ACC112 (cell line): ENCODE data around the gene APAF1.
"Not testable (repeated sequence)": the region's sequence is repeated elsewhere in the genome, so short reads cannot be mapped to it uniquely, and the experiment has no call there.

ENCODE experiments used
- H2AFZ ChIP-seq: fragments of 200-600 bp; sonication (generic); one replicate; pipeline ENCODE4 v1.6.0; 2017; ENCODE audit warnings: antibody characterized with exemption, low read length; ENCODE audit not compliant: unreplicated experiment
- H3K27ac ChIP-seq: fragments of 200-600 bp; sonication (generic); 2 replicates; pipeline ENCODE4 v1.5.1; 2014; ENCODE audit warnings: low read depth, mild to moderate bottlenecking, antibody characterized with exemption, low read length, moderate library complexity
- H3K27me3 ChIP-seq: fragments of 200-600 bp; sonication (generic); 2 replicates; pipeline ENCODE4 v1.6.1; 2014; ENCODE audit warnings: mild to moderate bottlenecking, antibody characterized with exemption, low read length, moderate library complexity, mixed read lengths; ENCODE audit not compliant: insufficient read depth
- H3K36me3 ChIP-seq: fragments of 200-600 bp; sonication (generic); 2 replicates; pipeline ENCODE4 v1.6.1; 2016; ENCODE audit warnings: mild to moderate bottlenecking, antibody characterized with exemption, low read length, moderate library complexity, mixed read lengths; ENCODE audit not compliant: insufficient read depth
- H3K4me1 ChIP-seq: fragments of 200-600 bp; sonication (generic); one replicate; pipeline ENCODE4 v1.6.1; 2016; ENCODE audit warnings: low read length, mixed read lengths; ENCODE audit not compliant: insufficient read depth, unreplicated experiment, control insufficient read depth
- H3K4me3 ChIP-seq: fragments of 200-600 bp; sonication (generic); 2 replicates; pipeline ENCODE4 v1.5.1; 2014; ENCODE audit warnings: mild to moderate bottlenecking, low read depth, low read length
- H3K79me2 ChIP-seq: fragments of 200-600 bp; sonication (generic); one replicate; pipeline ENCODE4 v1.6.0; 2016; ENCODE audit warnings: low read length; ENCODE audit not compliant: control insufficient read depth, unreplicated experiment, insufficient read depth

Gene APAF1, protein sequence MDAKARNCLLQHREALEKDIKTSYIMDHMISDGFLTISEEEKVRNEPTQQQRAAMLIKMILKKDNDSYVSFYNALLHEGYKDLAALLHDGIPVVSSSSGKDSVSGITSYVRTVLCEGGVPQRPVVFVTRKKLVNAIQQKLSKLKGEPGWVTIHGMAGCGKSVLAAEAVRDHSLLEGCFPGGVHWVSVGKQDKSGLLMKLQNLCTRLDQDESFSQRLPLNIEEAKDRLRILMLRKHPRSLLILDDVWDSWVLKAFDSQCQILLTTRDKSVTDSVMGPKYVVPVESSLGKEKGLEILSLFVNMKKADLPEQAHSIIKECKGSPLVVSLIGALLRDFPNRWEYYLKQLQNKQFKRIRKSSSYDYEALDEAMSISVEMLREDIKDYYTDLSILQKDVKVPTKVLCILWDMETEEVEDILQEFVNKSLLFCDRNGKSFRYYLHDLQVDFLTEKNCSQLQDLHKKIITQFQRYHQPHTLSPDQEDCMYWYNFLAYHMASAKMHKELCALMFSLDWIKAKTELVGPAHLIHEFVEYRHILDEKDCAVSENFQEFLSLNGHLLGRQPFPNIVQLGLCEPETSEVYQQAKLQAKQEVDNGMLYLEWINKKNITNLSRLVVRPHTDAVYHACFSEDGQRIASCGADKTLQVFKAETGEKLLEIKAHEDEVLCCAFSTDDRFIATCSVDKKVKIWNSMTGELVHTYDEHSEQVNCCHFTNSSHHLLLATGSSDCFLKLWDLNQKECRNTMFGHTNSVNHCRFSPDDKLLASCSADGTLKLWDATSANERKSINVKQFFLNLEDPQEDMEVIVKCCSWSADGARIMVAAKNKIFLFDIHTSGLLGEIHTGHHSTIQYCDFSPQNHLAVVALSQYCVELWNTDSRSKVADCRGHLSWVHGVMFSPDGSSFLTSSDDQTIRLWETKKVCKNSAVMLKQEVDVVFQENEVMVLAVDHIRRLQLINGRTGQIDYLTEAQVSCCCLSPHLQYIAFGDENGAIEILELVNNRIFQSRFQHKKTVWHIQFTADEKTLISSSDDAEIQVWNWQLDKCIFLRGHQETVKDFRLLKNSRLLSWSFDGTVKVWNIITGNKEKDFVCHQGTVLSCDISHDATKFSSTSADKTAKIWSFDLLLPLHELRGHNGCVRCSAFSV (N-terminal part only)

DNA sequence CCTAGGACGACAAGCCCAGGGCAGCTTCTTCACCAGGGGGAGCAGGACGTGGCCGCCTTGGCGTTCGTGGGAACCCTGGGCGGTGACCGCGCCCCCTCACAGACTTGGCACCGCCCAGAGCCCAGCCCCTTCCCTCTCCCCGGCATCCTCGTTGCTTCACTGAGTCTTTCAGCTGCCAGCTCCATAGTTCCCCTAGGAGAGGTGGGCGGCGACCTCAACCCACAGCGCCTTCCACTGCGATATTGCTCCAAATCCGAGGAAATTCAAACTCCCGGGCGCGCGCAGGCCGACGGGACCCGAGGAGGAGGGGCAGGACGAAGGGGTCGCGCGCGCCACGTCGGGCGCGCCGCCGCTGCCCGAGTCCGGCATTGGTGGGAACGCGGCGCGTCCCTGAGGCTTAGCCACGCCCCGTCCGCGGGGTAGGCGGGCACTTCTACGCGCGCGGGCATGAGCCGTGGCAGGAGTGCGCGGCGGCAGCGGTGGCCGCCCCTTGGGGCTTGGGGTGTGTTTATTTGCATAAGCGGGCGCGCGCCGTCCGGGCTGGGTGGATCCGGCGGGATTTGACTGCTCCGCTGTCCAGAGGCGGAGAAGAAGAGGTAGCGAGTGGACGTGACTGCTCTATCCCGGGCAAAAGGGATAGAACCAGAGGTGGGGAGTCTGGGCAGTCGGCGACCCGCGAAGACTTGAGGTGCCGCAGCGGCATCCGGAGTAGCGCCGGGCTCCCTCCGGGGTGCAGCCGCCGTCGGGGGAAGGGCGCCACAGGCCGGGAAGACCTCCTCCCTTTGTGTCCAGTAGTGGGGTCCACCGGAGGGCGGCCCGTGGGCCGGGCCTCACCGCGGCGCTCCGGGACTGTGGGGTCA is at the start of gene APAF1, which contains the start of gene IKBIP:
TSS of gene APAF1 (plus strand) at position 579 of the 860 bp plus-strand sequence. CDS start 3,070 bp downstream, outside the sequence.
TSS of gene IKBIP (minus strand) at position 77 of the 860 bp plus-strand sequence. CDS start 87 bp downstream, outside the sequence.
- H3K27me3 ChIP-seq = no peaks in the 10 kb centered on the region
- H3K79me2 ChIP-seq = peaks cover 79% of the 10 kb centered on the region
- peak within 1 kb of the TSS; percentile 92 for H3K27ac ChIP-seq
- peaks cover 9% of the 10 kb centered on the region for H3K4me1 ChIP-seq
- peak within 1 kb of the TSS; percentile 95 for H2AFZ ChIP-seq
- H3K4me3 ChIP-seq = peak within 1 kb of the TSS; percentile 100
- peaks cover 13% of the 10 kb centered on the region; the same call in 1 of the 2 replicates for H3K36me3 ChIP-seq

DNA sequence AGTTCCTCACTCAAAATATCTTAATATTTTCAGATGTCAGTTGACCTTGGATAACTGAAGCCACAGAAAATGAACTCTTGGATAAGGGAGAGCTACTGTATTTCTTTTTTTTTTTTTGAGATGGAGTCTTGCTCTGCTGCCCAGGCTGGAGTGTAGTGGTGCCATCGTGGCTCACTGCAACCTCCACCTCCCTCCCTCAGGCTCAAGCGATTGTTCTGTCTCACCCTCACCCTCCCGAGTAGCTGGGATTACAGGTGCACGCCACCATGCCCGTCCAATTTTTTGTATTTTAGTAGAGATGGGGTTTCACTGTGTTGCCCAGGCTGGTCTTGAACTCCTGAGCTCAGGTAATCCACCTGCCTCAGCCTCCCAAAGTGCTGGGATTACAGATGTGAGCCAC is 47.8 kb upstream of the APAF1 start:
- not testable (repeated sequence) for H3K27ac ChIP-seq, H3K27me3 ChIP-seq, H3K4me3 ChIP-seq, H3K4me1 ChIP-seq, H2AFZ ChIP-seq
- Histone ChIP-seq H3K36me3 (peaks cover 42% of the 10 kb centered on the region), H3K79me2 (peaks cover 61% of the 10 kb centered on the region)

DNA sequence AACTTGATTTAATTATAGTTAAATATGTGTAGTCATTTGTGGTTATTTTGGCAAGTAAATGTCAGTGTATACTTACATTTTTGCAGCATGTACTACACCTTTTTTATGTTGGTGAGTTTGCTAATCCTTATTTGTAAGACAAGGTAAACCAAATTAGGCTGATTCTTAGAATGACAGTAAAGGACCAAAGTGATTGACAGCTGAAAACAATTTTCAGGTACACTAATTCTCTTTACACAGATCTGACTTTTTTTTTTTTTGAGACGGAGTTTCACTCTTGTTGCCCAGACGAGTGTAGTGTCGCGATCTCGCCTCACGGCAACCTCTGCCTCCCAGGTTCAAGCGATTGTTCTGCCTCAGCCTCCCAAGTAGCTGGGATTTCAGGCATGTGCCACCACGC is 43.2 kb upstream of the APAF1 start:
- Histone ChIP-seq H3K27ac (no peak overlapping the region), H3K27me3 (no peaks in the 10 kb centered on the region), H3K4me1 (no peaks in the 10 kb centered on the region), H3K36me3 (peaks cover 34% of the 10 kb centered on the region), H3K79me2 (peaks cover 27% of the 10 kb centered on the region), H2AFZ (no peak overlapping the region), H3K4me3 (no peak overlapping the region)

DNA sequence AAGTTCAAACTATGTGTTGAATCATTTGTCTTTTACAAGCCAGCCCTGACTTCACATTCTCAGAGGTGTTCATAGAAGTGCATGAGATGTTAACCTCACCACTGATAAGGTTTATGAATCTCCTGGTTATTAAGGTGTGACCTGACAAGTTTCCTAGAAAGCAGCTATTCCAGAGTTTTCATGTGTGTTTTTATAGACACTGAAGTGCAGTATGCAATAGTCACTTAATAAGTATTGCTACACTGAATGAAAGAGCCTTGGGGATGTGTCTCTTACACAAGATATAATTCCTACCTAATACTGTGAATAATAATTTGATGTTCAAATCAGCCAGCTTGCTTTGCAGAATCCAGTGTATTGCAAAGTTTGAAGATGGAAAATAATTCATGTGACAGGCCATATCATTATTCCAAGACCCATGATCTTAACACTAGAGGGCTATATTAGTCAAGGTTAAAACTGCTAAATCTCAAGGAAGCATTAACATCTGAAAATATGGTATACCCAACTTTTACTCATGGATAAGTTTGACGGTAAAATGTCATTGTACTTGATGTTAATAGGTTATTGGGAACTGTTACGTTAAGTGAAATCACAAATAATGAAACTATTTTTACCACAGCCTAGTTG is 38.6 kb upstream of the APAF1 start:
- Histone ChIP-seq H3K27ac (no peak overlapping the region), H3K79me2 (no peaks in the 10 kb centered on the region), H3K4me3 (no peak overlapping the region), H3K27me3 (no peaks in the 10 kb centered on the region), H2AFZ (no peak overlapping the region), H3K4me1 (no peaks in the 10 kb centered on the region), H3K36me3 (peaks cover 5% of the 10 kb centered on the region)

DNA sequence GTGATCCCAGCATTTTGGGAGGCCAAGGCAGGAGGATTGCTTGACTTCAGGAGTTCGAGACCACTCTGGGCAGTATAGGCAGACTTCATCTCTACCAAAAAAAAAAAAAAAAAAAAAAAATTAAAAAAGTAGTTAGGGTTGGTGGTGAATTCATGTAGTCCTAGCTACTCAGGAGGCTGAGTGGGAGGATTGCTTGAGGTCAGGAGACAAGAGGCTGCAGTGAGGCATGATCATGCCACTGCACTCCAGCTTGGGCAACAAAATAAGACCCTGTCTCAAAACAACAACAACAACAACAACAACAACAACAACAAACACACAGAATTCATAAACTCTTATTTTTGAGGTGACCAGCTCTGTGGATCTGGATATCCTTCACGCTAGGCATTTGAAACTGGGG is 34.5 kb upstream of the APAF1 start:
- Histone ChIP-seq H3K36me3 (peaks cover 5% of the 10 kb centered on the region; the same call in 1 of the 2 replicates), H3K79me2 (no peaks in the 10 kb centered on the region), H3K4me3 (no peak overlapping the region), H2AFZ (no peak overlapping the region), H3K4me1 (no peaks in the 10 kb centered on the region), H3K27ac (no peak overlapping the region), H3K27me3 (no peaks in the 10 kb centered on the region)

DNA sequence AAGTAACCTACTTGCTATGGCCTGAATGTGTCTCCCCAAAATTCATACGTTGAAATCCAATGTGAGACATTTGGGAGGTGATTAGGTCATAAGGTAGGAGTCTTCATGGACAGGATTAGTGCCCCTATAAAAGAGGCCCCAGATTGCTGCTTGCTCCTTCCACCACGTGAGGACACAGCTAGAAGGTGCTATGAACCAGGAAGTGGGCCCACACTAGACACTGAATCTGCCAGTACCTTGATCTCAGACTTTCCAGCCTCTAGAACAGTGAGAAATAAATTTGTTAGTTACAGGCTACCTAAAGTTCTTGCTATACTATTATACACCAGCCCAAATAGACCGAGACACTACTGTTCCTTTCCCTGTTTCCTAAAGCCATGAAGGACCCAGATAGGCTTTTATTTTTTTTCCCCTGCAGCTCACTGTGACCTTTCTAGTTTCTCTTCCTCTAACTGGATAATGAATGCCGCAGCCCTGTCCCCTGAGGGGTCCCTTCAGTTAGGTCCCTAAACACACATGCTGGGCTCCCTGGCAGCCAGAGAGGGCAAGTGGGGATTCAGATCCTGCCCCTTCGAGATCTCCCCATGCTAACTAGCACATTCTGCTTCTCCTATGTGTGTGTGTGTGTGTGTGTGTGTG is 32.3 kb upstream of the APAF1 start:
- Histone ChIP-seq H3K36me3 (peaks cover 8% of the 10 kb centered on the region), H3K79me2 (peaks cover 2% of the 10 kb centered on the region), H3K27ac (no peak overlapping the region), H2AFZ (no peak overlapping the region), H3K27me3 (no peaks in the 10 kb centered on the region), H3K4me1 (no peaks in the 10 kb centered on the region), H3K4me3 (no peak overlapping the region)

DNA sequence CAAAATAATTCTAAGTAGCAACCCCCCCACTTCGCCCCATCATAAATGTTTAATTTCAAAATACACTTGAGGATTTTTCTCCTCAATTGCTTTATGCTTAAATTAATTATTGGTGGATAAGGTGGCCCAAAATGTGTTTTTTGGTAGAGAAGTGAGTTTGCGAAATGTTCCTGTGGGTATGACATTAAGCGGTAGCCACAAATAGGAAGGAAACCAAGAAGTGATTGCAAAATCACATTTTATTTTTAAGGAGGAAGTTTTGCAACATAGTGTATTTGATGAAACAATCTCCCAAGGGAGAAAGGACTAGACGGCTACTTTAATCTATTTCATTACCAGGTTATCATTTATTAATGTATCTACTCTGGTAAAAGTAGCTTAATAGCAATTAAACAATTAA is 26.1 kb upstream of the APAF1 start:
- Histone ChIP-seq H3K27me3 (no peaks in the 10 kb centered on the region), H3K27ac (peak overlapping the region; percentile 32), H3K36me3 (peaks cover 3% of the 10 kb centered on the region; the same call in 1 of the 2 replicates), H3K79me2 (peaks cover 3% of the 10 kb centered on the region), H3K4me3 (no peak overlapping the region), H2AFZ (no peak overlapping the region), H3K4me1 (peaks cover 6% of the 10 kb centered on the region)

DNA sequence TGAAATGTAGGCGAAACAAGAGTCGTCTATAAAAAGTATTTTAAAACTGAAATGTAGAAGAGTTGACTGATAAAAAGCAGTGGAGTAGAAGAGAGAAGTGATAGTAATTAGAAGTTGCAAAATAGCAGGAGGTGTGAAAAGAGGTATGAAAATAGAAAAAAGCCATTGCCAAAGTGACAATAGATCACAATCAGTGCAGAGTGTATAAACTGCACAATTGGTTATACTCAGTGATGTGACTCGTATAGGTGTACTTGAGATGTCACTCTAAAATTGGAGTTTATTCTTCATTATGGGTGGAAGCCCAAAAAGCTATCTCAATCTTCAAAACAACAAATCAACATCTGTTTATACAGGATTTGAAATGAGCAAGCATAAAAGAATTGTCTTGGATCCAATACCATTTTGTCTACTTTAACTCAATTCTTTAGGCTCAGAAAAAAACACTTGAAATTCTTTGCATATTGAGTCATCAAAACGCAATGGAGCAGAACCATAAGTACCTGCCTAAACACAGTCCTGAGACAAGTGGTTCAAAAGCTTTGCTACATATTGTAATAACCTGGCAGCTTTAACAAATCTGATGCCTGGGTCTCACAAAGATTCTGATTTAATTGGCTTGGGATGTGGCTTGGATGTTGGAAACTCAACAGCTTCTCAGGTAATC is 9.3 kb upstream of the APAF1 start:
- Histone ChIP-seq H2AFZ (no peak overlapping the region), H3K27me3 (no peaks in the 10 kb centered on the region), H3K4me3 (no peak overlapping the region), H3K36me3 (peaks cover 10% of the 10 kb centered on the region), H3K79me2 (peaks cover 72% of the 10 kb centered on the region), H3K4me1 (peaks cover 19% of the 10 kb centered on the region), H3K27ac (peak overlapping the region; percentile 23; the same call in 1 of the 2 replicates)

DNA sequence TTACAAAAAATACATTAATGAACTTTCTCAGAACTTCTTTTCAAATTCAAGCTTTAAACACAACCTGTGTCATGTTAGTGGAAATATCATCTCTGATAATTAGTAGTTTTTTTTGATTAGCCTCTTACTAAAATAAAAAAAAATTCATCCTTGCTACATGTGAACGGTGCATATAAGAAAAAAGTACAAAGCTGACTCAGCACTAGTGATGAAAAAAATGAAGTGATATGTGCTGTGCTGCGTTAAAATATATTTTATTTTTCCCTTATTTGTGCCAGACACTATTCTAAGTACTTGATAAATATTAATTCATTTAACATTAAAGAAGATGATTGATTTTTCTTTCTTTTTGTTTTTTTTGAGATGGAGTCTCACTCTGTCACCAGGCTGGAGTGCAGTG is 8.0 kb upstream of the APAF1 start:
- peaks cover 21% of the 10 kb centered on the region for H3K4me1 ChIP-seq
- no peak overlapping the region for H2AFZ ChIP-seq
- H3K4me3 ChIP-seq = no peak overlapping the region
- peaks cover 8% of the 10 kb centered on the region for H3K36me3 ChIP-seq
- no peak overlapping the region for H3K27ac ChIP-seq
- H3K79me2 ChIP-seq = peaks cover 85% of the 10 kb centered on the region
- H3K27me3 ChIP-seq = no peaks in the 10 kb centered on the region
